SK-N-SH (cell line): ENCODE data around the gene ZBTB38. TPM values are rescaled to one million over a fixed set of nuclear protein-coding genes. Genes with fewer than 3 reads are reported as not detected.

Experiments
- CTCF ChIA-PET: fragments of 300-600, 350-600 bp; formaldehyde crosslinking; extraction: SDS; loops from one replicate; lab custom pipeline; 2021; lab: Yijun Ruan, JAX
- POLR2A ChIA-PET: fragments of 350-600 bp; sonication (Branson Sonifier 250); formaldehyde crosslinking; extraction: SDS; loops from one replicate; lab custom pipeline; 2020; ENCODE audit warnings: antibody characterized with exemption, inconsistent platforms; lab: Yijun Ruan, JAX
- DNase-seq: peaks from one replicate; pipeline ENCODE4 v3.0.0; 2012
- H2AFZ ChIP-seq: fragments of 200-600 bp; sonication (generic); 2 replicates; pipeline ENCODE4 v1.8.1; 2016; ENCODE audit warnings: antibody characterized with exemption, mild to moderate bottlenecking, low read depth
- H3F3A ChIP-seq: fragments of 200-600 bp; sonication (generic); replicated peaks from 2 replicates; pipeline ENCODE3; 2016; ENCODE audit warnings: antibody characterized with exemption, mild to moderate bottlenecking; ENCODE audit not compliant: insufficient read depth
- H3K27ac ChIP-seq, 2 experiments: fragments of 200-500 bp in 1 of 2; fragments of 200-600 bp in 1 of 2; sonication (Bioruptor generic) in 1 of 2; sonication (generic), shearing (Covaris generic) in 1 of 2; 2 replicates each; pipeline versions ENCODE4 v1.5.1 to v1.6.1; 2014 to 2016; ENCODE audit warnings: low read depth in 2 of 2, inconsistent platforms in 1 of 2, low read length in 1 of 2, mild to moderate bottlenecking in 1 of 2, mixed read lengths in 1 of 2
- H3K27me3 ChIP-seq: fragments of 200-600 bp; sonication (generic), shearing (Covaris generic); 2 replicates; pipeline ENCODE4 v1.6.1; 2016; ENCODE audit warnings: mixed run types; ENCODE audit not compliant: insufficient read depth
- H3K36me3 ChIP-seq, 2 experiments: fragments of 200-500 bp in 1 of 2; fragments of 200-600 bp in 1 of 2; sonication (Bioruptor generic) in 1 of 2; sonication (generic) in 1 of 2; replicated peaks in 1 of 2; 2 replicates each; pipeline versions ENCODE3 to v1.5.1; 2014 to 2016; ENCODE audit warnings: low read length in 1 of 2, mild to moderate bottlenecking in 1 of 2; ENCODE audit not compliant: insufficient read depth in 2 of 2, control insufficient read depth in 1 of 2
- H3K4me1 ChIP-seq, 2 experiments: fragments of 200-500 bp in 1 of 2; fragments of 200-600 bp in 1 of 2; sonication (Bioruptor generic) in 1 of 2; sonication (generic), shearing (Covaris generic) in 1 of 2; 2 replicates each; pipeline versions ENCODE4 v1.5.1 to v1.6.1; 2014 to 2016; ENCODE audit warnings: low read depth in 1 of 2, low read length in 1 of 2, mixed run types in 1 of 2; ENCODE audit not compliant: insufficient read depth in 2 of 2, control insufficient read depth in 1 of 2
- H3K4me2 ChIP-seq: fragments of 200-600 bp; sonication (generic), shearing (Covaris generic); 2 replicates; pipeline ENCODE4 v1.6.1; 2017; ENCODE audit warnings: mixed run types
- H3K4me3 ChIP-seq, 2 experiments: fragments of 200-500 bp in 1 of 2; fragments of 200-600 bp in 1 of 2; sonication (Bioruptor generic) in 1 of 2; sonication (generic), shearing (Covaris generic) in 1 of 2; 2 replicates each; pipeline versions ENCODE4 v1.5.1 to v1.8.1; 2014 to 2016; ENCODE audit warnings: low read depth in 2 of 2, inconsistent platforms in 1 of 2, low read length in 1 of 2, mild to moderate bottlenecking in 1 of 2, mixed read lengths in 1 of 2, moderate library complexity in 1 of 2
- H3K79me2 ChIP-seq: fragments of 200-600 bp; sonication (generic); 2 replicates; pipeline ENCODE4 v1.8.1; 2017; ENCODE audit warnings: mild to moderate bottlenecking; ENCODE audit not compliant: insufficient read depth
- H3K9ac ChIP-seq: fragments of 200-600 bp; sonication (generic); 2 replicates; pipeline ENCODE4 v1.6.1; 2017; ENCODE audit warnings: mixed run types
- H3K9me2 ChIP-seq: fragments of 200-600 bp; sonication (generic); 2 replicates; pipeline ENCODE4 v1.6.1; 2017; ENCODE audit warnings: mixed run types
- H3K9me3 ChIP-seq: fragments of 200-600 bp; sonication (generic); 2 replicates; pipeline ENCODE4 v1.6.1; 2017; ENCODE audit warnings: mixed run types, mild to moderate bottlenecking, moderate library complexity
- H4K20me1 ChIP-seq: fragments of 200-600 bp; sonication (generic); 2 replicates; pipeline ENCODE4 v1.6.1; 2017; ENCODE audit warnings: mild to moderate bottlenecking, mixed run types; ENCODE audit not compliant: insufficient read depth
- CHD2 ChIP-seq: fragments of 150-350 bp; IDR thresholded peaks from 2 replicates; pipeline ENCODE4 v1.6.1; 2018; ENCODE audit warnings: low read length; ENCODE audit not compliant: partially characterized antibody
- EP300 ChIP-seq, 2 experiments: IDR thresholded peaks; 2 replicates each; pipeline versions ENCODE4 v1.4.0 to v1.6.1; 2012; ENCODE audit warnings: borderline replicate concordance in 1 of 2, low read depth in 1 of 2, low read length in 1 of 2
- EZH2phosphoT487 ChIP-seq: fragments of 200-600 bp; sonication (generic); IDR thresholded peaks from 2 replicates; pipeline ENCODE4 v1.6.1; 2017; ENCODE audit warnings: low read depth, mixed run types, mild to moderate bottlenecking, antibody characterized with exemption, moderate library complexity, borderline replicate concordance
- FOXM1 ChIP-seq: IDR thresholded peaks from 2 replicates; pipeline ENCODE4 v1.4.0; 2012; ENCODE audit warnings: low read depth, mild to moderate bottlenecking
- GABPA ChIP-seq: IDR thresholded peaks from 2 replicates; pipeline ENCODE4 v1.4.0; 2012; ENCODE audit warnings: low read depth, mild to moderate bottlenecking
- JUND ChIP-seq: IDR thresholded peaks from 2 replicates; pipeline ENCODE4 v1.4.0; 2012
- MXI1 ChIP-seq: IDR thresholded peaks from 2 replicates; pipeline ENCODE4 v1.6.1; 2012; ENCODE audit warnings: mild to moderate bottlenecking, low read depth, low read length, improper control_type of control experiment
- NFIC ChIP-seq: IDR thresholded peaks from 2 replicates; pipeline ENCODE4 v1.4.0; 2012; ENCODE audit warnings: borderline replicate concordance
- NRF1 ChIP-seq: IDR thresholded peaks from 2 replicates; pipeline ENCODE4 v1.6.1; 2012; ENCODE audit warnings: low read depth, mild to moderate bottlenecking, low read length
- POLR2AphosphoS5 ChIP-seq: IDR thresholded peaks from 2 replicates; pipeline ENCODE4 v1.6.1; 2012; ENCODE audit warnings: low read depth, low read length
- RCOR1 ChIP-seq: fragments of 150-350 bp; IDR thresholded peaks from 2 replicates; pipeline ENCODE4 v1.6.1; 2017; ENCODE audit warnings: antibody characterized with exemption, low read length
- RXRA ChIP-seq: IDR thresholded peaks from 2 replicates; pipeline ENCODE4 v1.4.0; 2012; ENCODE audit warnings: low read depth, mild to moderate bottlenecking, borderline replicate concordance
- SIN3A ChIP-seq: IDR thresholded peaks from 2 replicates; pipeline ENCODE4 v1.6.1; 2012; ENCODE audit warnings: low read depth, mild to moderate bottlenecking, low read length, moderate library complexity, borderline replicate concordance
- SMC3 ChIP-seq: IDR thresholded peaks from 2 replicates; pipeline ENCODE4 v1.6.1; 2012; ENCODE audit warnings: low read depth, low read length, improper control_type of control experiment
- TAF1 ChIP-seq: IDR thresholded peaks from 2 replicates; pipeline ENCODE4 v1.6.1; 2012; ENCODE audit warnings: low read depth, mild to moderate bottlenecking, low read length, moderate library complexity, borderline replicate concordance
- TCF12 ChIP-seq: IDR thresholded peaks from 2 replicates; pipeline ENCODE4 v1.4.0; 2012
- WGBS: methylation state at CpG from one replicate; pipeline ENCODE4 v1.1.6; 2017; ENCODE audit warnings: low lambda C conversion rate; 5-methylcytosine and 5-hydroxymethylcytosine counted together
- polyA plus RNA-seq, 3 experiments: library from polyadenylated mRNA; depleted of rRNA; stranded (reverse); fragments of >200 nt; gene quantifications; 2 replicates each; pipeline ENCODE4 v1.2.3, GENCODE V29; 2012
- TF ChIP-seq, protein P1 (sequence below): IDR thresholded peaks from 2 replicates; pipeline ENCODE4 v1.4.0; 2012; ENCODE audit warnings: low read depth, borderline replicate concordance
- TF ChIP-seq, protein P2 (sequence below): IDR thresholded peaks from 2 replicates; pipeline ENCODE4 v1.4.0; 2012; ENCODE audit warnings: low read depth, borderline replicate concordance
- TF ChIP-seq, protein P3 (sequence below): IDR thresholded peaks from 2 replicates; pipeline ENCODE4 v1.6.1; 2012; ENCODE audit warnings: mild to moderate bottlenecking, low read depth, low read length, moderate library complexity
- TF ChIP-seq, protein P4 (sequence below): IDR thresholded peaks from 2 replicates; pipeline ENCODE4; 2012

ZBTB38 gene
- polyA plus RNA-seq, 1 of the 3 experiments (the other 2 are of a cell fraction), result 10.1 TPM

DNA sequence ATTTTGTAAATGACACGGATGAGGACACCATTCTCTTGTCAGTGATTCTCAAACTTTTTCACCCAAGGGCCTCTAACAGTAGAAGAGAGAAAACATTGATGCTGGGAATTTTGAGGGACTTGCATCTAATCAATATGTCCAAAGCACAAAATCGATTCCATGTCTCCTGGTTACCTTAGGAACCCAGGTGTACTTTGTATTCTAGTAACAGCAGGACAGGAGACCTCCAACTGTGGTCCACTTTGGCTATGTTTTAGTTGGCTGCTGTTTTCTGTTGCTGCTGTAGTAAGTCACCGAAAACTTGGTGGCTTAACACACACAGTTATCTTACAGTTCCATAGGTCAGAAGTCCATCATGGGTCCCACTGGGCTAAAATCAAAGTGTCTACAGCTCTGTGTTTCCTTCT, 24.4 kb upstream of the ZBTB38 start:
- WGBS, result 46% methylated on average over 3 of the region's 3 CpGs
- H3K27me3 ChIP-seq, result no peaks in the 10 kb centered on the region
- POLR2A ChIA-PET, result no interaction called here
- H4K20me1 ChIP-seq, result no peaks in the 10 kb centered on the region
- H3K27ac ChIP-seq, result no peak overlapping the region
- H3K79me2 ChIP-seq, result no peaks in the 10 kb centered on the region
- DNase-seq, result no peak
- CTCF ChIA-PET, result interaction anchor here (3.3 kb wide), 2 partner anchors 17 to 32 kb away, joined by 14 to 17 read pairs; no protein-coding TSS in a partner anchor
- H3K9me3 ChIP-seq, result no peaks in the 10 kb centered on the region
- H3K4me3 ChIP-seq, result no peak overlapping the region
- H3F3A ChIP-seq, result no peaks in the 10 kb centered on the region
- no peaks in the 10 kb centered on the region for H3K4me1 ChIP-seq
- no peak overlapping the region for H3K9ac ChIP-seq
- no peak for TF ChIP-seq POLR2AphosphoS5
- no peak for TF ChIP-seq TCF12
- TF ChIP-seq, protein P1, sequence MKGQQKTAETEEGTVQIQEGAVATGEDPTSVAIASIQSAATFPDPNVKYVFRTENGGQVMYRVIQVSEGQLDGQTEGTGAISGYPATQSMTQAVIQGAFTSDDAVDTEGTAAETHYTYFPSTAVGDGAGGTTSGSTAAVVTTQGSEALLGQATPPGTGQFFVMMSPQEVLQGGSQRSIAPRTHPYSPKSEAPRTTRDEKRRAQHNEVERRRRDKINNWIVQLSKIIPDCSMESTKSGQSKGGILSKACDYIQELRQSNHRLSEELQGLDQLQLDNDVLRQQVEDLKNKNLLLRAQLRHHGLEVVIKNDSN, result no peak
- TF ChIP-seq CHD2, result no peak
- no peak for TF ChIP-seq NRF1
- TF ChIP-seq MXI1, result no peak
- TF ChIP-seq GABPA, result no peak
- H2AFZ ChIP-seq, result no peak overlapping the region
- H3K9me2 ChIP-seq, result no peaks in the 10 kb centered on the region
- no peaks in the 10 kb centered on the region for H3K36me3 ChIP-seq
- H3K4me2 ChIP-seq, result no peak overlapping the region

DNA sequence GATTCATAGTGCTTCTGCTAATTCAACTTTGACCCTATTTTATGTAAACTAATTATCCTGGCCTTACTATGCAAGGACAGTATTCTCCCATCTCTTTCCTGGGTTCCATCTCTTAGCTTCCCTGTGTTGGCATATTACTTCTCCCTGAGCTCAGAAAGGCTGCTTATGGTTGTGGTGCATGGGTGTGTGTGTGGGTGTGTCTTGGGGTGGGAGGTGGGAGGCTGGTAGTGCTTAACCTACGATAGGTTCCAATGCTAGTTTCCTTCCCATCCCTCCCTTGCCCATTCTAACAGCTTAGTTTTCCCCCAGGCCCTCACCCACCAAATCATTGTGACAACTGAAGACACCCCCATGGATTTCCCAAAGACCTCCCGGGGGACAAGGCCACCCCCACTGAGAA, 22.8 kb upstream of the ZBTB38 start:
- 85% methylated on average over 2 of the region's 2 CpGs for WGBS
- H4K20me1 ChIP-seq, result no peaks in the 10 kb centered on the region
- H3K4me3 ChIP-seq, result no peak overlapping the region
- no peak for DNase-seq
- H3K79me2 ChIP-seq, result no peaks in the 10 kb centered on the region
- CTCF ChIA-PET, result interaction anchor here (1.0 to 3.3 kb wide), 5 partner anchors 16 to 120 kb away, joined by 3 to 17 read pairs (median 3); no protein-coding TSS in a partner anchor
- no peaks in the 10 kb centered on the region for H3K36me3 ChIP-seq
- no peak overlapping the region for H2AFZ ChIP-seq
- H3F3A ChIP-seq, result no peaks in the 10 kb centered on the region
- POLR2A ChIA-PET, result no interaction called here
- TF ChIP-seq MXI1 (no peak), CHD2 (no peak), EZH2phosphoT487 (no peak), RCOR1 (no peak), TAF1 (no peak), RXRA (no peak), FOXM1 (no peak), SMC3 (no peak), EP300 (IDR thresholded peaks at IDR 0.05; ENCODE audit: borderline replicate concordance in 1 of 2, low read depth in 1 of 2, low read length in 1 of 2) (no peak), JUND (no peak), NFIC (no peak), SIN3A (no peak)
- TF ChIP-seq, protein P1, result no peak
- TF ChIP-seq, protein P2, sequence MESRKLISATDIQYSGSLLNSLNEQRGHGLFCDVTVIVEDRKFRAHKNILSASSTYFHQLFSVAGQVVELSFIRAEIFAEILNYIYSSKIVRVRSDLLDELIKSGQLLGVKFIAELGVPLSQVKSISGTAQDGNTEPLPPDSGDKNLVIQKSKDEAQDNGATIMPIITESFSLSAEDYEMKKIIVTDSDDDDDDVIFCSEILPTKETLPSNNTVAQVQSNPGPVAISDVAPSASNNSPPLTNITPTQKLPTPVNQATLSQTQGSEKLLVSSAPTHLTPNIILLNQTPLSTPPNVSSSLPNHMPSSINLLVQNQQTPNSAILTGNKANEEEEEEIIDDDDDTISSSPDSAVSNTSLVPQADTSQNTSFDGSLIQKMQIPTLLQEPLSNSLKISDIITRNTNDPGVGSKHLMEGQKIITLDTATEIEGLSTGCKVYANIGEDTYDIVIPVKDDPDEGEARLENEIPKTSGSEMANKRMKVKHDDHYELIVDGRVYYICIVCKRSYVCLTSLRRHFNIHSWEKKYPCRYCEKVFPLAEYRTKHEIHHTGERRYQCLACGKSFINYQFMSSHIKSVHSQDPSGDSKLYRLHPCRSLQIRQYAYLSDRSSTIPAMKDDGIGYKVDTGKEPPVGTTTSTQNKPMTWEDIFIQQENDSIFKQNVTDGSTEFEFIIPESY, result no peak
- TF ChIP-seq, protein P3, sequence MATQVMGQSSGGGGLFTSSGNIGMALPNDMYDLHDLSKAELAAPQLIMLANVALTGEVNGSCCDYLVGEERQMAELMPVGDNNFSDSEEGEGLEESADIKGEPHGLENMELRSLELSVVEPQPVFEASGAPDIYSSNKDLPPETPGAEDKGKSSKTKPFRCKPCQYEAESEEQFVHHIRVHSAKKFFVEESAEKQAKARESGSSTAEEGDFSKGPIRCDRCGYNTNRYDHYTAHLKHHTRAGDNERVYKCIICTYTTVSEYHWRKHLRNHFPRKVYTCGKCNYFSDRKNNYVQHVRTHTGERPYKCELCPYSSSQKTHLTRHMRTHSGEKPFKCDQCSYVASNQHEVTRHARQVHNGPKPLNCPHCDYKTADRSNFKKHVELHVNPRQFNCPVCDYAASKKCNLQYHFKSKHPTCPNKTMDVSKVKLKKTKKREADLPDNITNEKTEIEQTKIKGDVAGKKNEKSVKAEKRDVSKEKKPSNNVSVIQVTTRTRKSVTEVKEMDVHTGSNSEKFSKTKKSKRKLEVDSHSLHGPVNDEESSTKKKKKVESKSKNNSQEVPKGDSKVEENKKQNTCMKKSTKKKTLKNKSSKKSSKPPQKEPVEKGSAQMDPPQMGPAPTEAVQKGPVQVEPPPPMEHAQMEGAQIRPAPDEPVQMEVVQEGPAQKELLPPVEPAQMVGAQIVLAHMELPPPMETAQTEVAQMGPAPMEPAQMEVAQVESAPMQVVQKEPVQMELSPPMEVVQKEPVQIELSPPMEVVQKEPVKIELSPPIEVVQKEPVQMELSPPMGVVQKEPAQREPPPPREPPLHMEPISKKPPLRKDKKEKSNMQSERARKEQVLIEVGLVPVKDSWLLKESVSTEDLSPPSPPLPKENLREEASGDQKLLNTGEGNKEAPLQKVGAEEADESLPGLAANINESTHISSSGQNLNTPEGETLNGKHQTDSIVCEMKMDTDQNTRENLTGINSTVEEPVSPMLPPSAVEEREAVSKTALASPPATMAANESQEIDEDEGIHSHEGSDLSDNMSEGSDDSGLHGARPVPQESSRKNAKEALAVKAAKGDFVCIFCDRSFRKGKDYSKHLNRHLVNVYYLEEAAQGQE, result no peak
- TF ChIP-seq, protein P4, sequence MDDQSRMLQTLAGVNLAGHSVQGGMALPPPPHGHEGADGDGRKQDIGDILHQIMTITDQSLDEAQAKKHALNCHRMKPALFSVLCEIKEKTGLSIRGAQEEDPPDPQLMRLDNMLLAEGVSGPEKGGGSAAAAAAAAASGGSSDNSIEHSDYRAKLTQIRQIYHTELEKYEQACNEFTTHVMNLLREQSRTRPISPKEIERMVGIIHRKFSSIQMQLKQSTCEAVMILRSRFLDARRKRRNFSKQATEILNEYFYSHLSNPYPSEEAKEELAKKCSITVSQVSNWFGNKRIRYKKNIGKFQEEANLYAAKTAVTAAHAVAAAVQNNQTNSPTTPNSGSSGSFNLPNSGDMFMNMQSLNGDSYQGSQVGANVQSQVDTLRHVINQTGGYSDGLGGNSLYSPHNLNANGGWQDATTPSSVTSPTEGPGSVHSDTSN, result no peak
- no peaks in the 10 kb centered on the region for H3K9me2 ChIP-seq
- H3K9me3 ChIP-seq, result no peaks in the 10 kb centered on the region
- no peaks in the 10 kb centered on the region for H3K27me3 ChIP-seq
- H3K9ac ChIP-seq, result no peak overlapping the region
- no peak overlapping the region for H3K27ac ChIP-seq
- no peak overlapping the region for H3K4me2 ChIP-seq
- H3K4me1 ChIP-seq, result no peaks in the 10 kb centered on the region
